DMS53 (cell line): Measurements from ENCODE around the gene TEK.
"Not testable (repeated sequence)": the region's sequence is repeated elsewhere in the genome, so short reads cannot be mapped to it uniquely, and the experiment has no call there.

Source experiments
- DNase-seq: peaks from one replicate; lab custom pipeline; 2025; lab: John Stamatoyannopoulos, UW

TEK gene

GRCh38 chr9:27108981-27109541 is at the start of gene TEK:
Gene TEK, plus strand, starts transcription at chr9:27109225. Its CDS starts 366 bp downstream, at chr9:27109591.
- DNase-seq = no peak

GRCh38 chr9:27059412-27059811 is 49.6 kb upstream of the TEK start:
- no peak for DNase-seq

GRCh38 chr9:27059907-27060306 is 49.1 kb upstream of the TEK start:
- DNase-seq = no peak

GRCh38 chr9:27065288-27065687 is 43.7 kb upstream of the TEK start:
- no peak for DNase-seq

- no peak for DNase-seq
Measured at GRCh38 chr9:27073841-27074728, 34.9 kb upstream of the TEK start.

- no peak for DNase-seq
Measured at GRCh38 chr9:27078685-27079084, 30.3 kb upstream of the TEK start.

GRCh38 chr9:27085456-27085855 is 23.6 kb upstream of the TEK start:
- DNase-seq = no peak

GRCh38 chr9:27086818-27087680 is 22.0 kb upstream of the TEK start:
- DNase-seq = no peak

GRCh38 chr9:27088981-27089380 is 20.0 kb upstream of the TEK start:
- no peak for DNase-seq

GRCh38 chr9:27089706-27090105 is 19.3 kb upstream of the TEK start:
- no peak for DNase-seq

- DNase-seq = no peak
Measured at GRCh38 chr9:27090231-27090630, 18.8 kb upstream of the TEK start.

GRCh38 chr9:27090711-27091110 is 18.3 kb upstream of the TEK start:
- no peak for DNase-seq

- not testable (repeated sequence) for DNase-seq
Measured at GRCh38 chr9:27092496-27092895, 16.5 kb upstream of the TEK start.

GRCh38 chr9:27093384-27094067 is 15.5 kb upstream of the TEK start:
- DNase-seq = not testable (repeated sequence)

GRCh38 chr9:27094640-27095298 is 14.3 kb upstream of the TEK start:
- DNase-seq = no peak

GRCh38 chr9:27107241-27107640 is 1.8 kb upstream of the TEK start:
- no peak for DNase-seq

GRCh38 chr9:27109621-27110020 is 596 bp downstream of the TEK start:
- peak; percentile 42 for DNase-seq

- no peak for DNase-seq
Measured at GRCh38 chr9:27110181-27110580, 1.2 kb downstream of the TEK start.

- no peak for DNase-seq
Measured at GRCh38 chr9:27112235-27112634, 3.2 kb downstream of the TEK start.

- DNase-seq = peak; percentile 91
Measured at GRCh38 chr9:27117489-27118135, 8.6 kb downstream of the TEK start.

GRCh38 chr9:27118916-27119315 is 9.9 kb downstream of the TEK start:
- DNase-seq = no peak
